Fibroblast of lung (primary cell): ENCODE results near the gene CAMTA1. TPM values are rescaled to one million over a fixed set of nuclear protein-coding genes. Genes with fewer than 3 reads are reported as not detected.

Experiments used
- DNase-seq, 2 donors: peaks; one replicate each; pipeline versions ENCODE4 v3.0.0 to v3.0.0-alpha.2; 2010; ENCODE audit warnings: low read depth in 2 of 2
- H2AFZ ChIP-seq: 2 replicates; pipeline ENCODE4 v1.5.1; 2012; ENCODE audit warnings: low read length, control low read depth, inconsistent platforms
- H3K27ac ChIP-seq: 2 replicates; pipeline ENCODE4 v1.5.1; 2011; ENCODE audit warnings: low read length, control low read depth; ENCODE audit not compliant: insufficient read depth
- H3K27me3 ChIP-seq: 2 replicates; pipeline ENCODE4 v1.5.1; 2011; ENCODE audit warnings: mild to moderate bottlenecking, low read length; ENCODE audit not compliant: control insufficient read depth, insufficient read depth
- H3K36me3 ChIP-seq: 2 replicates; pipeline ENCODE4 v1.5.1; 2011; ENCODE audit warnings: low read length; ENCODE audit not compliant: control insufficient read depth, insufficient read depth
- H3K4me1 ChIP-seq: 2 replicates; pipeline ENCODE4 v1.5.1; 2011; ENCODE audit warnings: low read length; ENCODE audit not compliant: control insufficient read depth, insufficient read depth; ENCODE audit errors: extremely low read depth
- H3K4me2 ChIP-seq: 2 replicates; pipeline ENCODE4 v1.5.1; 2011; ENCODE audit warnings: low read length, control low read depth; ENCODE audit not compliant: insufficient read depth; ENCODE audit errors: extremely low read depth
- H3K4me3 ChIP-seq, 4 experiments: fragments of 200-600 bp in 1 of 4; sonication (generic) in 1 of 4; replicated peaks in 1 of 4; 2 replicates each; pipeline ENCODE4 v1.5.1; 2011 to 2016; ENCODE audit warnings: low read length in 4 of 4, low read depth in 3 of 4, mild to moderate bottlenecking in 3 of 4, control low read depth in 2 of 4, inconsistent platforms in 1 of 4, mixed read lengths in 1 of 4; ENCODE audit not compliant: insufficient read depth in 1 of 4; ENCODE audit errors: control extremely low read depth in 1 of 4
- H3K79me2 ChIP-seq: 2 replicates; pipeline ENCODE4 v1.5.1; 2012; ENCODE audit warnings: mild to moderate bottlenecking, low read length, inconsistent platforms; ENCODE audit not compliant: control insufficient read depth, insufficient read depth
- H3K9ac ChIP-seq: 2 replicates; pipeline ENCODE4 v1.5.1; 2011; ENCODE audit warnings: mild to moderate bottlenecking, low read length, control low read depth; ENCODE audit not compliant: insufficient read depth
- H3K9me3 ChIP-seq: 2 replicates; pipeline ENCODE4 v1.5.1; 2012; ENCODE audit warnings: low read depth, low read length; ENCODE audit not compliant: control insufficient read depth, insufficient read depth
- H4K20me1 ChIP-seq: 2 replicates; pipeline ENCODE4 v1.5.1; 2011; ENCODE audit warnings: low read length; ENCODE audit not compliant: control insufficient read depth, insufficient read depth; ENCODE audit errors: extremely low read depth
- EZH2 ChIP-seq: IDR thresholded peaks from 2 replicates; pipeline ENCODE4 v1.5.1; 2012; ENCODE audit warnings: low read length, control low read depth, mild to moderate bottlenecking; ENCODE audit errors: missing control alignments
- polyA plus RNA-seq, 2 donors: library from polyadenylated mRNA; depleted of rRNA in 1 of 2; stranded (reverse) in 1 of 2; unstranded in 1 of 2; fragments of >200 nt; gene quantifications; 2 replicates each; pipeline ENCODE4 v1.2.1, GENCODE V29; 2011 to 2012; ENCODE audit warnings: missing spikeins in 1 of 2
- total RNA-seq: library from RNA; depleted of rRNA; stranded (reverse); fragments of >200 nt; gene quantifications from 2 replicates; pipeline ENCODE4 v1.2.1, GENCODE V29; 2014
- TF ChIP-seq, protein P1 (sequence below), 2 donors: IDR thresholded peaks in 1 of 2; conservative IDR thresholded peaks in 1 of 2; 1 replicate in 1 of 2; 2 replicates in 1 of 2; pipeline ENCODE4 v1.5.1; 2011 to 2012; ENCODE audit warnings: low read length in 2 of 2, control low read depth in 1 of 2, inconsistent platforms in 1 of 2, low read depth in 1 of 2, mild to moderate bottlenecking in 1 of 2

Gene CAMTA1
- total and polyA plus RNA-seq, 2 donors (not counting 1 experiment from before 2014, with no cell fraction given): 47.6 to 86.0 TPM

DNA sequence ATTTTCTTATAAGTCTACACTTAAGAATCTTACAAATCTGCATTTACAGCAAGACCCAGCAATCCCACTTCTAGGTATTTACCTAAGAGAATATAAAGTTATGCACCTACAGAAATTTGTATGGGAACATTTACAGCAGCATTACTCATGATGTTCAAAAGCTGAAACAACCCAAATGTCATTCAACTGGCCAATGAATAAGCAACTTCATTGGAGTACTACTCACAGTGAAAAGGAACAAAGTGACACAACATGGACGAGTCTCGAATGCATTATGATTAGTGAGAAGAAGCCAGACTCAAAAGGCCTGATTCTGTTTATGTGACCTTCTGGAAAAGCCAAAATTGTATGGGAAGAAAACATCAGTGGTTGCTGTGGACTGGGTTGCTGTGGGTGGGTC lies 116.9 kb downstream of the CAMTA1 start:
- Histone ChIP-seq H4K20me1 (no peaks in the 10 kb centered on the region), H2AFZ (no peak overlapping the region), H3K27ac (no peak overlapping the region), H3K79me2 (no peaks in the 10 kb centered on the region), H3K27me3 (no peaks in the 10 kb centered on the region), H3K9me3 (no peaks in the 10 kb centered on the region), H3K9ac (no peak overlapping the region), H3K36me3 (no peaks in the 10 kb centered on the region), H3K4me2 (no peak overlapping the region), H3K4me3 (no peak overlapping the region), H3K4me1 (no peaks in the 10 kb centered on the region)
- no peak for DNase-seq
- no peak for TF ChIP-seq EZH2
- TF ChIP-seq, protein P1, sequence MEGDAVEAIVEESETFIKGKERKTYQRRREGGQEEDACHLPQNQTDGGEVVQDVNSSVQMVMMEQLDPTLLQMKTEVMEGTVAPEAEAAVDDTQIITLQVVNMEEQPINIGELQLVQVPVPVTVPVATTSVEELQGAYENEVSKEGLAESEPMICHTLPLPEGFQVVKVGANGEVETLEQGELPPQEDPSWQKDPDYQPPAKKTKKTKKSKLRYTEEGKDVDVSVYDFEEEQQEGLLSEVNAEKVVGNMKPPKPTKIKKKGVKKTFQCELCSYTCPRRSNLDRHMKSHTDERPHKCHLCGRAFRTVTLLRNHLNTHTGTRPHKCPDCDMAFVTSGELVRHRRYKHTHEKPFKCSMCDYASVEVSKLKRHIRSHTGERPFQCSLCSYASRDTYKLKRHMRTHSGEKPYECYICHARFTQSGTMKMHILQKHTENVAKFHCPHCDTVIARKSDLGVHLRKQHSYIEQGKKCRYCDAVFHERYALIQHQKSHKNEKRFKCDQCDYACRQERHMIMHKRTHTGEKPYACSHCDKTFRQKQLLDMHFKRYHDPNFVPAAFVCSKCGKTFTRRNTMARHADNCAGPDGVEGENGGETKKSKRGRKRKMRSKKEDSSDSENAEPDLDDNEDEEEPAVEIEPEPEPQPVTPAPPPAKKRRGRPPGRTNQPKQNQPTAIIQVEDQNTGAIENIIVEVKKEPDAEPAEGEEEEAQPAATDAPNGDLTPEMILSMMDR (conservative IDR thresholded peaks at IDR 0.05 in 1 of 2, IDR thresholded peaks at IDR 0.05 in 1 of 2; ENCODE audit: low read depth in 1 of 2, low read length in 2 of 2): no peak

DNA sequence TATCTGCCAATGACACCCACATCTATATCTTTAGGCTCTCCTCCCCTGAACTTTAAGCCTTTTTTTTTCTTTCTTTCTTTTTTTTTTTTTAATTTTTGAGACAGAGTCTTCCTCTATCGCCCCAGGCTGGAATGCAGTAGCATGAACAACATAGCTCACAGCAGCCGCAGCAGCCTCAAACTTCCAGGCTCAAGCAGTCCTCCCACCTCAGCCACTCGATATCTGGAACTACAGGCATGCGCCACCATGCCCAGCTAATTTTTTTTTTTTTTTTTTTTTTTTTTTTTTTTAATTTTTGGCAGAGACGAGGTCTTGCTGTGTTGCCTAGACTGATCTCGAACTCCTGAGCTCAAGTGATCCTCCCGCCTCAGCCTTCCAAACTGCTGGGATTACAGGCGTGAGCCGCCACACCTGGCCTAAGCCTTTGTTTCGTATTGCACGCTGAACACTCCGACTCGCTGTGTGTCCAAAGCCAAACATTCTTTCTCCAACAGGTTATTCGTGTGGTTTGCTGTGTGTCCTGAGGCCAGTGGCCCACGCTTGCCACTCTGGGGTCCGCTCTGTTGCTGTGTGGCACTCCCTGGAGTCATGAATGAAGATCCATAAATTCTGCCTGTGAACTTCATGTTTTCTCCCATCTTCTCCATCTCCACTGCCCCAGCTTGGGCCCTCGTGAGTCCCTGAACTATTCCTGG lies 119.4 kb downstream of the CAMTA1 start:
- Histone ChIP-seq H4K20me1 (no peaks in the 10 kb centered on the region), H3K4me3 (no peak overlapping the region)
- TF ChIP-seq EZH2: no peak
- TF ChIP-seq, protein P1 (conservative IDR thresholded peaks at IDR 0.05 in 1 of 2, IDR thresholded peaks at IDR 0.05 in 1 of 2; ENCODE audit: low read depth in 1 of 2, low read length in 2 of 2): no peak

DNA sequence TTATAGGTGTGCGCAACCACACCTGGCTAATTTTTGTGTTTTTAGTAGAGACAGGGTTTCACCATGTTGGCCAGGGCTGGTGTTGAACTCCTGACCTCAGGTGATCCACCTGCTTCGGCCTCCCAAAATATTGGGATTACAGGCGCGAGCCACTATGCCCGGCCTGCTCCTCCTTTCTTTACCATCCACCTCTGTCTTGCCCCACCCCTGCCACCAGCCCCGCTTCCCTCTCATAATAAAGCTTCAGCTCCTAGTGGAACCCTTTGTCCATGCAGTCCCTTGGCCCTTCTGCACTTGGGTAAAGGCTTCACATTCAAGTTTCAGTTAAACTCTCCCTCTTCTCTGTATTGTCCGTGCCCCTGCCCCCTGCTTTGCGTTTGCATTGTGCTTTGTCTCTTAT lies 120.1 kb downstream of the CAMTA1 start:
- Histone ChIP-seq H3K9me3 (no peaks in the 10 kb centered on the region), H3K36me3 (no peaks in the 10 kb centered on the region), H2AFZ (no peak overlapping the region), H3K27me3 (no peaks in the 10 kb centered on the region), H3K4me1 (no peaks in the 10 kb centered on the region), H3K79me2 (no peaks in the 10 kb centered on the region), H3K27ac (no peak overlapping the region), H4K20me1 (no peaks in the 10 kb centered on the region), H3K9ac (no peak overlapping the region), H3K4me2 (no peak overlapping the region), H3K4me3 (no peak overlapping the region)
- no peak for DNase-seq
- TF ChIP-seq, protein P1 (conservative IDR thresholded peaks at IDR 0.05 in 1 of 2, IDR thresholded peaks at IDR 0.05 in 1 of 2; ENCODE audit: low read depth in 1 of 2, low read length in 2 of 2): no peak
- TF ChIP-seq EZH2: no peak

More for the DNA sequence above, 119.4 kb downstream of the CAMTA1 start:
- H3K9me3 ChIP-seq: no peaks in the 10 kb centered on the region
- DNase-seq: no peak
- H2AFZ ChIP-seq: no peak overlapping the region
- no peak overlapping the region for H3K27ac ChIP-seq
- no peak overlapping the region for H3K9ac ChIP-seq
- H3K79me2 ChIP-seq: no peaks in the 10 kb centered on the region
- no peaks in the 10 kb centered on the region for H3K4me1 ChIP-seq
- no peak overlapping the region for H3K4me2 ChIP-seq
- H3K27me3 ChIP-seq: no peaks in the 10 kb centered on the region
- H3K36me3 ChIP-seq: no peaks in the 10 kb centered on the region
